Measurements from ENCODE around the gene MED9. TPM values are rescaled to one million over a fixed set of nuclear protein-coding genes. Genes with fewer than 3 reads are reported as not detected.

The MED9 gene
- total and polyA plus RNA-seq, 2 of the 8 experiments (the other 6 are each of a cell fraction or from before 2014, with no cell fraction given): 15.8 to 19.7 TPM

GRCh38 chr17:17518951-17519350, 42.2 kb downstream of the MED9 start:
- Histone ChIP-seq H2BK12ac (ENCODE audit: low read depth, low read length) (no peak overlapping the region), H3K36me3 (ENCODE audit: control insufficient read depth in 2 of 4, insufficient read depth in 4 of 4, low read length in 3 of 4) (no peaks in the 10 kb centered on the region), H3K79me2 (ENCODE audit: control insufficient read depth in 1 of 2, insufficient read depth in 2 of 2, low read length in 2 of 2) (no peaks in the 10 kb centered on the region), H2BK20ac (ENCODE audit: low read length) (no peak overlapping the region), H3K27me3 (replicated peaks in 1 of 4; ENCODE audit: control insufficient read depth in 3 of 4, extremely low read depth in 1 of 4, insufficient read depth in 3 of 4, low read length in 3 of 4) (no peaks in the 10 kb centered on the region), H3K27ac (ENCODE audit: low read depth, low read length) (no peak overlapping the region), H3K79me1 (ENCODE audit: low read depth, low read length) (no peaks in the 10 kb centered on the region), H2AFZ (ENCODE audit: low read length) (no peak overlapping the region), H4K20me1 (replicated peaks in 1 of 2; ENCODE audit: control insufficient read depth in 1 of 2, insufficient read depth in 2 of 2, low read length in 2 of 2) (no peaks in the 10 kb centered on the region), H3K18ac (ENCODE audit: extremely low read depth, low read length) (no peak overlapping the region), H3K4me2 (ENCODE audit: insufficient read depth in 1 of 2, low read depth in 2 of 2, low read length in 2 of 2) (no peak overlapping the region), H3K4ac (replicated peaks; ENCODE audit: insufficient read length, low read depth, low read length) (no peak overlapping the region), H2BK5ac (ENCODE audit: low read depth, low read length) (no peak overlapping the region), H2BK15ac (ENCODE audit: low read length) (no peak overlapping the region), H3K4me1 (replicated peaks in 1 of 4; ENCODE audit: control insufficient read depth in 3 of 4, insufficient read depth in 4 of 4, low read length in 3 of 4) (peaks cover 4 to 33% (median 24%) of the 10 kb centered on the region in 4 experiments), H2AK5ac (ENCODE audit: low read depth, low read length) (no peak overlapping the region), H3K9me3 (ENCODE audit: insufficient read depth in 2 of 2, low read depth in 1 of 2, low read length in 1 of 2) (no peaks in the 10 kb centered on the region), H3K56ac (replicated peaks; ENCODE audit: insufficient read length, low read depth, low read length) (no peak overlapping the region), H3K23me2 (ENCODE audit: low read depth, low read length) (no peaks in the 10 kb centered on the region; the same call in 1 of the 2 replicates), H4K91ac (replicated peaks; ENCODE audit: insufficient read length, low read length) (no peak overlapping the region), H3K14ac (ENCODE audit: insufficient read length) (no peak overlapping the region), H4K8ac (ENCODE audit: extremely low read depth, insufficient read depth, low read length) (peak overlapping the region; percentile 31; the same call in 1 of the 2 replicates), H3K4me3 (ENCODE audit: extremely low read depth in 1 of 4, insufficient read depth in 2 of 4, low read depth in 3 of 4, low read length in 4 of 4) (no peak overlapping the region), H3K23ac (ENCODE audit: insufficient read length) (no peak overlapping the region), H4K5ac (ENCODE audit: insufficient read length, low read depth, low read length) (no peak overlapping the region), H2BK120ac (replicated peaks; ENCODE audit: low read depth, low read length) (no peak overlapping the region), H3K9ac (replicated peaks in 1 of 4; ENCODE audit: extremely low read depth in 1 of 4, low read depth in 3 of 4, low read length in 3 of 4) (no peak overlapping the region)
- no peak for FAIRE-seq
- ChIA-PET CTCF (ENCODE audit: partially characterized antibody) (interaction anchor here (0.8 to 5.7 kb wide), 9 partner anchors 9 to 161 kb away, joined by 3 to 32 read pairs (median 3); partner anchors contain the start of gene RASD1), POLR2A (ENCODE audit: partially characterized antibody) (interaction anchor here (1.1 to 1.9 kb wide), 3 partner anchors 12 to 28 kb away, joined by 3 to 6 read pairs (median 5); partner anchors contain the start of gene RASD1)
- DNase-seq (ENCODE audit: low read depth in 1 of 2, low spot score in 2 of 2): no peak
- WGBS, 2 experiments (ENCODE audit: extremely low coverage in 1 of 2, insufficient coverage in 1 of 2, insufficient read length in 1 of 2, insufficient replicate concordance in 2 of 2, low coverage in 1 of 2, low lambda C conversion rate in 2 of 2, missing lambda C conversion rate in 1 of 2): 90% methylated on average over 4 of the region's 5 CpGs; no CpG with 5 or more reads in 1 of the 2 experiments
- TF ChIP-seq KDM4A (IDR thresholded peaks at IDR 0.05; ENCODE audit: low read depth, low read length, severe bottlenecking) (no peak), SP2 (IDR thresholded peaks at IDR 0.05; ENCODE audit: low read length) (no peak), CREB1 (IDR thresholded peaks at IDR 0.05) (no peak), TAF7 (optimal IDR thresholded peaks at IDR 0.05; ENCODE audit: borderline replicate concordance, low read depth, low read length) (no peak), CTBP2 (IDR thresholded peaks at IDR 0.05; ENCODE audit: borderline replicate concordance, insufficient read depth, insufficient read length, low read length) (no peak), BCL11A (IDR thresholded peaks at IDR 0.05; ENCODE audit: low read depth in 2 of 2, low read length in 2 of 2) (no peak)
